CD4-positive, alpha-beta T cell (primary cell): ENCODE measurements around the gene DHCR24. TPM values are rescaled to one million over a fixed set of nuclear protein-coding genes. Genes with fewer than 3 reads are reported as not detected.

Source experiments
- ATAC-seq: fragments of 200-7000 bp; cut with Tn5 transposase; one replicate; pipeline ENCODE4 v1.10.0; 2022; ENCODE audit warnings: mild to moderate bottlenecking; ENCODE audit not compliant: poor library complexity
- CTCF ChIA-PET: fragments of 350-600 bp; sonication (Branson Sonifier 250); formaldehyde crosslinking; loops from one replicate; lab custom pipeline; 2021; ENCODE audit warnings: antibody characterized with exemption, inconsistent platforms; lab: Charles Lee
- POLR2A ChIA-PET: fragments of 350-600 bp; sonication (Branson Sonifier 250); formaldehyde crosslinking; loops from one replicate; lab custom pipeline; 2021; ENCODE audit warnings: antibody characterized with exemption, inconsistent platforms; lab: Charles Lee
- DNase-seq, 14 experiments: peaks; one replicate each; pipeline ENCODE4 v3.0.0-alpha.2; 2013 to 2020; ENCODE audit warnings: mixed read lengths in 2 of 14
- H3K27ac ChIP-seq, 2 donors: one replicate each; pipeline versions ENCODE4 v1.5.1 to v1.7.0; 2013; ENCODE audit warnings: low read length in 2 of 2, low read depth in 1 of 2, mild to moderate bottlenecking in 1 of 2
- H3K27me3 ChIP-seq, 2 experiments: 1 replicate in 1 of 2; 2 replicates in 1 of 2; pipeline versions ENCODE4 v1.6.1 to v1.7.0; 2013; ENCODE audit warnings: low read length in 2 of 2, control low read depth in 1 of 2, mild to moderate bottlenecking in 1 of 2, moderate library complexity in 1 of 2; ENCODE audit not compliant: insufficient read depth in 2 of 2, control insufficient read depth in 1 of 2
- H3K36me3 ChIP-seq: one replicate; pipeline ENCODE4 v1.6.1; 2013; ENCODE audit warnings: low read length, control low read depth; ENCODE audit not compliant: insufficient read depth
- H3K4me1 ChIP-seq: one replicate; pipeline ENCODE4 v1.6.1; 2013; ENCODE audit warnings: low read length, control low read depth; ENCODE audit not compliant: insufficient read depth
- H3K4me3 ChIP-seq: one replicate; pipeline ENCODE4 v1.5.1; 2013; ENCODE audit warnings: mild to moderate bottlenecking, low read length, moderate library complexity
- H3K9me3 ChIP-seq, 2 experiments: 1 replicate in 1 of 2; 2 replicates in 1 of 2; pipeline versions ENCODE4 v1.6.1 to v1.7.0; 2013; ENCODE audit warnings: low read length in 2 of 2, mild to moderate bottlenecking in 2 of 2, control low read depth in 1 of 2, moderate library complexity in 1 of 2; ENCODE audit not compliant: control insufficient read depth in 1 of 2, insufficient read depth in 1 of 2
- H3K27ac Mint-ChIP-seq: one replicate; pipeline ENCODE4 v1.8.0; 2020; ENCODE audit warnings: mixed read lengths
- H3K27me3 Mint-ChIP-seq: one replicate; pipeline ENCODE4 v1.8.0; 2021; ENCODE audit warnings: mixed read lengths
- H3K36me3 Mint-ChIP-seq: one replicate; pipeline ENCODE4 v1.8.0; 2021; ENCODE audit warnings: low read depth, mixed read lengths
- H3K4me1 Mint-ChIP-seq: one replicate; pipeline ENCODE4 v1.8.0; 2021; ENCODE audit warnings: low read depth, mixed read lengths
- H3K4me3 Mint-ChIP-seq: one replicate; pipeline ENCODE4 v1.8.0; 2020; ENCODE audit warnings: mild to moderate bottlenecking, mixed read lengths
- H3K9me3 Mint-ChIP-seq: one replicate; pipeline ENCODE4 v1.8.0; 2020; ENCODE audit warnings: mixed read lengths
- CTCF ChIP-seq: fragments of 200-600 bp; IDR thresholded peaks from one replicate; pipeline ENCODE4 v1.8.0; 2022; ENCODE audit warnings: antibody characterized with exemption, mild to moderate bottlenecking
- intact Hi-C, 2 experiments: fragments of 100-400 bp; cut with DNase I in 1 of 2; cut with micrococcal nuclease in 1 of 2; formaldehyde crosslinking; loops; one replicate each; pipeline versions ENCODE4 v1.15.1 to v1.9.0; 2023 to 2025; cut with DNase I, micrococcal nuclease
- total RNA-seq, 174 experiments: library from RNA in 2 of 174; stranded (reverse) in 2 of 174; gene quantifications; one replicate each; pipeline ENCODE4 v1.2.3 and lab custom pipeline; 2021 to 2026

The DHCR24 gene
- total RNA-seq, 2 experiments from 2014 or later, result 0.34 to 0.55 TPM

GRCh38 chr1:54867717-54868057 is 19.3 kb downstream of the DHCR24 start:
- no peaks in the 10 kb centered on the region for H3K4me1 ChIP-seq
- H3K4me3 ChIP-seq, result no peak overlapping the region
- intact Hi-C loops, result no loop called here
- DNase-seq, result no peak
- H3K36me3 Mint-ChIP-seq, result peaks cover 7% of the 10 kb centered on the region
- no peaks in the 10 kb centered on the region for H3K27me3 Mint-ChIP-seq
- no peak overlapping the region for H3K27ac Mint-ChIP-seq
- CTCF ChIA-PET, result no interaction called here
- no peak for TF ChIP-seq CTCF
- H3K36me3 ChIP-seq, result peaks cover 19% of the 10 kb centered on the region
- no peaks in the 10 kb centered on the region for H3K9me3 ChIP-seq
- no peak overlapping the region for H3K27ac ChIP-seq
- no peak for ATAC-seq
- no peaks in the 10 kb centered on the region for H3K9me3 Mint-ChIP-seq
- no peak overlapping the region for H3K4me3 Mint-ChIP-seq
- H3K27me3 ChIP-seq, result no peaks in the 10 kb centered on the region
- POLR2A ChIA-PET, result no interaction called here
- H3K4me1 Mint-ChIP-seq, result no peaks in the 10 kb centered on the region

- Histone ChIP-seq H3K36me3 (peaks cover 17% of the 10 kb centered on the region), H3K27me3 (no peaks in the 10 kb centered on the region), H3K9me3 (no peaks in the 10 kb centered on the region), H3K4me3 (no peak overlapping the region), H3K4me1 (no peaks in the 10 kb centered on the region), H3K27ac (no peak overlapping the region)
- intact Hi-C loops, result no loop called here
- Mint-ChIP-seq H3K27me3 (no peaks in the 10 kb centered on the region), H3K4me3 (no peak overlapping the region), H3K9me3 (no peaks in the 10 kb centered on the region), H3K4me1 (no peaks in the 10 kb centered on the region), H3K36me3 (peaks cover 7% of the 10 kb centered on the region), H3K27ac (no peak overlapping the region)
- ChIA-PET POLR2A (no interaction called here), CTCF (no interaction called here)
- no peak for TF ChIP-seq CTCF
- no peak for ATAC-seq
- DNase-seq, result no peak
These were observed 19.9 kb downstream of the DHCR24 start for GRCh38 chr1:54866801-54867716.

GRCh38 chr1:54865238-54866073 is 21.5 kb downstream of the DHCR24 start:
- Mint-ChIP-seq H3K27ac (no peak overlapping the region), H3K4me1 (no peaks in the 10 kb centered on the region)
- CTCF ChIA-PET, result no interaction called here

More at GRCh38 chr1:54865238-54866073, 21.5 kb downstream of the DHCR24 start:
- ATAC-seq (no peak), DNase-seq (no peak)
- H3K9me3 Mint-ChIP-seq, result no peaks in the 10 kb centered on the region
- H3K27ac ChIP-seq, result no peak overlapping the region
- H3K27me3 ChIP-seq, result no peaks in the 10 kb centered on the region
- peaks cover 1% of the 10 kb centered on the region for H3K36me3 Mint-ChIP-seq
- H3K4me3 Mint-ChIP-seq, result no peak overlapping the region
- no peaks in the 10 kb centered on the region for H3K4me1 ChIP-seq
- intact Hi-C loops, result no loop called here
- H3K9me3 ChIP-seq, result no peaks in the 10 kb centered on the region
- POLR2A ChIA-PET, result no interaction called here
- H3K36me3 ChIP-seq, result peaks cover 7% of the 10 kb centered on the region
- no peak for TF ChIP-seq CTCF
- no peaks in the 10 kb centered on the region for H3K27me3 Mint-ChIP-seq
- no peak overlapping the region for H3K4me3 ChIP-seq
